ENCODE measurements around the gene IGF2.

Gene IGF2

DNA sequence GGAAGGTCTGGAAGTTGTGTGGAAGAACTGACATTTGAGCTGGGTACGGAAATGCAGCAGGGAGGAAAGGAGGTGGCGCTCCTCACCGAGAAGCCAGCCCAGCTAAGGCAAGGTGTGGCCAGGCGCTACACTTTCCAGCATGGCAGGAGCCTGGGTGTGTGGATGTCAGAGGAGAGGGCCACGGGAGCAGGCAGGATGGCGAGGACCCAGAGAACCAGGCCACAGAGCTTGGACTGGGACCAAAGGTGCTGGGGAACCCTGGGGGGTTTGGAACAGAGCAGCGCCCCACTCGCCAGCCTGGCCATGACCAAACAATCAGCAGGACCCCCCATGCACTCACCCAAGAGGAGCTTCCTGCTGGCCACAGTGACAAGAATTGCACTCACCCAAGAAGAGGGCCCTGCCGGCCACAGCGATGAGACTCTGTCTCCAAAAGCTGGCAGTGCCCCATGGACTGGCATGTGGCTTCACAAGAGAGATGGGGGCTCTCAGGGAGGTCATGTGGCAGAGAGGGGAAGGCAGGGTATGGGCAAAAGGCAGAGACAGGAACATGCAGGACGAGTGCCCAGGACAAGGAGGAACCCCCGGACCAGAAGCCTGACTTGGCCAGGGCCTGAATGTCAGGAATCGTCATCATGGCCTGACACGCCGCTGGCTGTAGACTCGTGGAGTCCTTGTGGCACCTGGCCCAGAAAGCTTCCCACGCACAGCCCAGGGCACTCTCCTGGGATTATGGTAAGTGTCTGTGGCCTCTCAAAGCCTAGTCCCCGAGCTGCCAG is 45.4 kb downstream of the IGF2 start:
- H3K9ac ChIP-seq (ENCODE audit: low read depth, low read length) = no peak overlapping the region
- H3K36me3 ChIP-seq (ENCODE audit: control insufficient read depth, insufficient read depth, low read length) = no peaks in the 10 kb centered on the region
- H3K4me1 ChIP-seq (ENCODE audit: control insufficient read depth, insufficient read depth, low read length) = peaks cover 14% of the 10 kb centered on the region
- H3K27me3 ChIP-seq (ENCODE audit: control insufficient read depth, insufficient read depth, low read length) = no peaks in the 10 kb centered on the region
- no peak overlapping the region for H3K4me3 ChIP-seq (ENCODE audit: low read depth, low read length)
- no peaks in the 10 kb centered on the region for H3K9me3 ChIP-seq (ENCODE audit: control insufficient read depth, insufficient read depth, low read length)
- no peak overlapping the region for H3K27ac ChIP-seq (ENCODE audit: low read depth, low read length)

DNA sequence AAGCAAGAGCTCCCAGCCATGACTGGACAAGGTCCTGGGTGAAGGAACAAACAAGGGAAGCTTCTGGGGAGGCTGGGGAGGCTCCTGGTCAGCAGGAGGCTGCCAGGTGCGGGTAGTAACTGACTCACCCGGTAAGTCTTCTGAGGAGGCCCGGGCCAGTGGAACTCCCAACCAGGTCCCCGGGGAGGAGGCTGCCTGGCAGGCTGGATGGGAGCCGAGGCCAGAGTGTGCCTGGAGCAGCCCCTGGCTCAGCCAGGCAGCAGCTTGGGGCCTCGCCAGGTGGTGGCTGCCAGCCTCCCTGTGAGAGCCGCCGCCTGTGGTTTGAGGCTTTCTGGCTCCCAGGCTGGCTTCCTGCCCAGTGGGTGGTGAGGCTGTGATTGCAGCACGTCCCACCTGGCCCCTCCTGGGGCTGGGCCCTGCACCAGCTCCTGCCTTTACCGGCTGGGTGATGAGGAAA is 46.2 kb downstream of the IGF2 start:
- H3K27ac ChIP-seq (ENCODE audit: low read depth, low read length) = no peak overlapping the region
- H3K4me3 ChIP-seq (ENCODE audit: low read depth, low read length) = no peak overlapping the region
- H3K4me1 ChIP-seq (ENCODE audit: control insufficient read depth, insufficient read depth, low read length) = peaks cover 12% of the 10 kb centered on the region
- no peaks in the 10 kb centered on the region for H3K36me3 ChIP-seq (ENCODE audit: control insufficient read depth, insufficient read depth, low read length)
- no peaks in the 10 kb centered on the region for H3K9me3 ChIP-seq (ENCODE audit: control insufficient read depth, insufficient read depth, low read length)
- no peaks in the 10 kb centered on the region for H3K27me3 ChIP-seq (ENCODE audit: control insufficient read depth, insufficient read depth, low read length)
- no peak overlapping the region for H3K9ac ChIP-seq (ENCODE audit: low read depth, low read length)

DNA sequence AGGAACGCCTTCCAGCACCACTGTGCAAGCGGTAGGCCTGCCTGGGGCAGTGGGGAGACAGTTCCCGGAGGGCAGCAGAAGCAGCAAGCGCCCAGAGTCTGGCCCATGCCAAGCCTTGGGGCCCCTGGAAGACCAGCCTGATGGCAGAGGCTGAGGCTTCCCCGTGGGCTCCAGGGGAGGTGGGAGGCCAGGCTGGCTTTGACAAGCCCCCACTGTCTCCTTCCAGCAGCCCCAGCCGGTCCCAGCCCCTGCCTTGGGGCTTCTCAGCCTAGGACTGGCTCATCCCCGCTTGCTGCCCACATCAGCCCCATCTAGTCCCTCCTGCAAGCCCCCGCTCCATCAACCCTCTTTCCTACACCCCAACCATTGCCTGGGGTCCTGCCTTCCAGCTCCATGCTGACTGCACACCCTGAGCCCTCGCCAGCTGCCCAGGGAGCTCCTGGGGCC is 46.7 kb downstream of the IGF2 start:
- Histone ChIP-seq H3K4me1 (ENCODE audit: control insufficient read depth, insufficient read depth, low read length) (peaks cover 8% of the 10 kb centered on the region), H3K27ac (ENCODE audit: low read depth, low read length) (no peak overlapping the region), H3K27me3 (ENCODE audit: control insufficient read depth, insufficient read depth, low read length) (no peaks in the 10 kb centered on the region), H3K9me3 (ENCODE audit: control insufficient read depth, insufficient read depth, low read length) (no peaks in the 10 kb centered on the region), H3K4me3 (ENCODE audit: low read depth, low read length) (no peak overlapping the region), H3K36me3 (ENCODE audit: control insufficient read depth, insufficient read depth, low read length) (no peaks in the 10 kb centered on the region), H3K9ac (ENCODE audit: low read depth, low read length) (no peak overlapping the region)

DNA sequence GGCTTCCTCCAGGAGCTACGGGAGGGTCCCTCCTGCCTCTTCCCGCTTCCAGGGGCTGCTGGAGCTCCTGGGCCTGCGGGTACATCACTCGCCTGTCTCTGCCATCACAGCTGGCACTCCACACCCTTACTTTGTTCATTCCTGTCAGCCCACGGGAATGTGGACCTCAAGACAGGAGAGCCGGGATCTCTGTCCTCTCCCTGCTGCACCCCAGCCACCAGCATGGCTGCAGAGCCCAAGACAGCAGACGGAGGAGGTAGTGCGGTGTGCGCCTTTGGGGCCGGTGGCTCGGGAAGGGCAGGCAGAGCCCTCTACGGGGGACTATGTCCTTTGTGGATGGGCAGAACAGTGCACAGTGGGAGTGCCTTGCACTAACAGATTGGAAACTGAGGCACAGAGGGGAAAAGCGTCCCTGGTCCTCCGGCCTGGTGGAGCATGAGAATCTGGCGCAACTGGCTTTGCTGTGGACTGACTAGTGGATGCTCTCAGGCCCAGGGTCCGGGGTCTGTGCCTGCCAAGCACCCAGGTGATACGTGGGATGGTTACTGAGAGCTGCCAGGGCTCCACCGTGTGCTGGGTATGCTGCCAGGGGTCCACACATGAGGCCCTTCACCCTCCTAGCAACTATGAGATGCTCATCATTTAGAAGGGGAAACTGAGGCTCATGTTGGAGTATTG is 47.3 kb downstream of the IGF2 start:
- H3K9ac ChIP-seq (ENCODE audit: low read depth, low read length) = no peak overlapping the region
- H3K27me3 ChIP-seq (ENCODE audit: control insufficient read depth, insufficient read depth, low read length) = no peaks in the 10 kb centered on the region
- H3K4me1 ChIP-seq (ENCODE audit: control insufficient read depth, insufficient read depth, low read length) = peaks cover 3% of the 10 kb centered on the region
- H3K9me3 ChIP-seq (ENCODE audit: control insufficient read depth, insufficient read depth, low read length) = no peaks in the 10 kb centered on the region
- no peak overlapping the region for H3K27ac ChIP-seq (ENCODE audit: low read depth, low read length)
- H3K36me3 ChIP-seq (ENCODE audit: control insufficient read depth, insufficient read depth, low read length) = no peaks in the 10 kb centered on the region
- H3K4me3 ChIP-seq (ENCODE audit: low read depth, low read length) = no peak overlapping the region

DNA sequence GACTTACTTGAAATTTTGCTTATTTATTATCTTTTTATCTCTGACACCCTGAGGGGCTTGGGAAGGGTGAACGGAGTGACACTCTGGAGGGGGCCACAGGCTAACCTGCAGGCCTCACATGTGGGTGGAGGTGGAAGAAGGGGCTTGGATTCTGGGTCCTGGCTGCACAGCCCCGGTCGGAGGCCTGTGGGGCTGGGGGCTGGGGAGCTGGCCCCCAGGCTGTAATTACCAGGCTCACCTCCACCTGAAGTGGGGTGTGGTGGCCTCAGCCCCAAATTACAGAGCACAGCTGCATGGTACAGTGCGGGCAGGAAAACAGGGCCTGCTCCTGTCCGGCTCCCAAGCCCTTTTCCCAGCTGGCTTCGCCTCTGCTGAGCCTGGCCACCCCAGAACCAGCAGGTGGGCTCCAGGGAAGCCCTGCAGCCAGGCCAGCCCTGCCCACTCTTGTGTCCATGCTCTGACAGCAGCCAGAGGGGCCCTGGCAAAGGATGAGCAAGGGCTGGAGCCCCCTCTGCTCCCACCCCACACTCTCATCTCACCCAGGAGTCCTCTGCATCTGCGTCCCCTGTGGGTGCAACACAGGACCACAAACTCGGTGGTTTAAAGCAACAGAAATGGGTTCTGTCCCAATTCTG is 48.0 kb downstream of the IGF2 start:
- no peaks in the 10 kb centered on the region for H3K4me1 ChIP-seq (ENCODE audit: control insufficient read depth, insufficient read depth, low read length)
- no peak overlapping the region for H3K27ac ChIP-seq (ENCODE audit: low read depth, low read length)
- no peak overlapping the region for H3K4me3 ChIP-seq (ENCODE audit: low read depth, low read length)
- H3K9ac ChIP-seq (ENCODE audit: low read depth, low read length) = no peak overlapping the region
- no peaks in the 10 kb centered on the region for H3K36me3 ChIP-seq (ENCODE audit: control insufficient read depth, insufficient read depth, low read length)
- H3K9me3 ChIP-seq (ENCODE audit: control insufficient read depth, insufficient read depth, low read length) = no peaks in the 10 kb centered on the region
- H3K27me3 ChIP-seq (ENCODE audit: control insufficient read depth, insufficient read depth, low read length) = no peaks in the 10 kb centered on the region

DNA sequence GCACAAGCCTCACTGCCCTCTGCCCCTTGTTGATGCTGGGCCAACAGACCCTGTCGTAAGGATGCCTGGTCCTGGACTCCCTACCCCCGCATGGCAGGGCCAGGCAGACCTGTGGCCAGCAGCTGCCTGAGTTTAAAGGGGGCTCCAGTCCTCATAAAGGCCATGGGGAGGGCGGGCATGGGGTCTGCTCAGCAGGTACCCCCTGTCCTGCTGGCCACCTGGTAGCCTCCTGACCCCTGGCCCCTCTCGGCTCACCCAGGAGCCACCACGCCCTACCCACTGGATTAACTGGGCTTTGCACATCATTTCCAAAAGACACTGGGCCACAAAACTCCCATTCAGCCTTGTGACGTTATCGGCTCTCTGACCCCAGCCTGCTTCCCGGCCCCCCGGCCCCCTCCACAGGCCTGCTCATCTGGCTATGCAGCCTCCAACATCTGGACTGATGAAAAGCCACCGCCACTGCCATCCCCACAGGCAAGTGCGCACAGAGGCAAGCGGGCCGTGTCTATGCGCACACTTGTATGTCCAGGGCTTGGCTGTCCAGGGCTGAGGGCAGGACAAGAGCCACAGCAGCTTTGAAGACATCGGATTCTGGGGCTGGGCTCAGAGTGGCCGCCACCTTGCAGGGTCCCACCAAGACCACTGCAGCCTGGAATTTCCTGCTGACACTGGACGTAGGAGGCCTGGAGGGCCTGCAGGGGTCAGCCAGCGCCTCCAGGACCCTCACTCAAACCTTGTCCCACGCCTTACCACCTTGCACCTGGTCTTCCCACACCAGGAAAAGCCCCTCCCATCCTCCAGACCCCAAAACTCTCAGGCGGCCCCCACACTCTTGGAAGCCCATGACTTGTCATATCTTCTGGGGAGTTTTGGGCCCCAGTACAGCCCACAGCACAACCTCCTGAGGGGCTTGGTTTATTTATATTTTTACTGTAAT is 48.7 kb downstream of the IGF2 start:
- no peaks in the 10 kb centered on the region for H3K4me1 ChIP-seq (ENCODE audit: control insufficient read depth, insufficient read depth, low read length)
- H3K9ac ChIP-seq (ENCODE audit: low read depth, low read length) = no peak overlapping the region
- no peak overlapping the region for H3K27ac ChIP-seq (ENCODE audit: low read depth, low read length)
- no peaks in the 10 kb centered on the region for H3K9me3 ChIP-seq (ENCODE audit: control insufficient read depth, insufficient read depth, low read length)
- no peak overlapping the region for H3K4me3 ChIP-seq (ENCODE audit: low read depth, low read length)
- no peaks in the 10 kb centered on the region for H3K36me3 ChIP-seq (ENCODE audit: control insufficient read depth, insufficient read depth, low read length)
- H3K27me3 ChIP-seq (ENCODE audit: control insufficient read depth, insufficient read depth, low read length) = no peaks in the 10 kb centered on the region

DNA sequence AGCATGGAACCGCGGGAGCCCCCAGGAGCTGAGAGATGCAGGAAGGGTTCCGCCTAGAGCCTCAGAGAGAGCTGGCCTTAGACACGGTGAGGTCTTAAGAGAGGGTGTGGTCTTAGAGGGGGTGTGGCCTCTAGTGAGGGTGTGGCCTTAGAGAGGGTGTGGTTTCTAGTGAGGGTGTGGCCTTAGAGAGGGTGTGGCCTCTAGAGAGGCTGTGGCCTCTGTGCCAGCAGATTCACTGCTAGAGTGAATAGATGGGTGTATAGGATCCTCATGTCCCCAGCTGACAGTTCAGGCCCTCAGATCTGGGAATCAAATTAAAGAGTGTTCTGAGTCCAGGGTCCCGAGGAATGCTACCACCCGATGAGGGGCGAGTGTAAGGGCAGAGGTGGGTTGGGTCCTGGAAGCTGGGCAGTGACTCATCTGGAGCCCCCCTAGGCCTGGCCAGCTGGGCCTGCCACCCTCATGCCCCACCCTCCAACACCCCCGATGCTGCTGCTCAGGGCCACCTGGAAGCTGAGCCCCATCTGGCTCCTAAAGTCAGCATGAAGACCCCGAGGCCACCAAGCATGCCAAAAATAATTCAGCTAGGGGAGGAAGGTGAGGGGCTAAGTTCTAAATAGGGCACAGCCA is 49.5 kb downstream of the IGF2 start:
- Histone ChIP-seq H3K9ac (ENCODE audit: low read depth, low read length) (no peak overlapping the region), H3K27me3 (ENCODE audit: control insufficient read depth, insufficient read depth, low read length) (no peaks in the 10 kb centered on the region), H3K27ac (ENCODE audit: low read depth, low read length) (no peak overlapping the region), H3K4me3 (ENCODE audit: low read depth, low read length) (no peak overlapping the region), H3K36me3 (ENCODE audit: control insufficient read depth, insufficient read depth, low read length) (no peaks in the 10 kb centered on the region), H3K9me3 (ENCODE audit: control insufficient read depth, insufficient read depth, low read length) (no peaks in the 10 kb centered on the region), H3K4me1 (ENCODE audit: control insufficient read depth, insufficient read depth, low read length) (no peaks in the 10 kb centered on the region)

DNA sequence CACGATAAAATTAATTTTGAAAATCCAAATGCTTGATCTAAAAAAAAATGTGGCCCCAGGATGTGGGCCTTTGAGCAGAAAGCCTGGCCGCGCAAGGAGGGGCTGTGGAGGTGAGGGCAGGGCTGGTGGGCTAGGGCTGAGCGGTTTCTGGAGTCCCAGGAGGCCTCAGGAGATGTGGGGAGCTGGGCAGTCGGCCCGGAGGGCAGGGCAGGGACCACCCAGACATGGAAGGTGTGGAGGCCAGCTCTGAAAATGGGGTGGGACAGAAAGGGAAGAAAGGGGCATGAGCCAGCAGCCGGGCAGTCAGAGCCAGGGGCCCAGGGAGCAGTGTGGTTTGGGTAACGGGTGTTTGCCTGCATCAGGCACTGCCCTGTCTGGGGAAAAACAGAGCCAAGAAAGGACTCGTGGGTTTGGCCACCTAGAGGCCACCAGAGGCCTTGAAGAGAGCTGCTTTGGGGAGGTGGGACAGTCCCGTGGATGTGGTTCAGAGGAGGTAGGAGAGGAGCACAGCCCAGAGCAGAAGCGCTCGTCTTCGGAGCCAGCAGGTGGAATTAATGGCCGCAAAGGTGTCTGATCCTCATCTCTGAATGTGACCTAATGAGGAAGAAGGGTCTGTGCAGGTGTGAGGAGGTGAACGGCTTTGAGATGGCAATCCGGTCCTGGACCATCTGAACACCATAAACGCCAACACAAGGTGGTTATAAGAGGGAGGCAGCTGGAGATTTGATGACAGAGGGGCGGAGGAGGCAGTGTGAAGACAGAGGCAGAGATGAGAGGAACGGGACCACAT is 50.2 kb downstream of the IGF2 start:
- Histone ChIP-seq H3K4me3 (ENCODE audit: low read depth, low read length) (no peak overlapping the region), H3K27ac (ENCODE audit: low read depth, low read length) (no peak overlapping the region), H3K9me3 (ENCODE audit: control insufficient read depth, insufficient read depth, low read length) (no peaks in the 10 kb centered on the region), H3K4me1 (ENCODE audit: control insufficient read depth, insufficient read depth, low read length) (no peaks in the 10 kb centered on the region), H3K27me3 (ENCODE audit: control insufficient read depth, insufficient read depth, low read length) (no peaks in the 10 kb centered on the region), H3K36me3 (ENCODE audit: control insufficient read depth, insufficient read depth, low read length) (no peaks in the 10 kb centered on the region), H3K9ac (ENCODE audit: low read depth, low read length) (no peak overlapping the region)

DNA sequence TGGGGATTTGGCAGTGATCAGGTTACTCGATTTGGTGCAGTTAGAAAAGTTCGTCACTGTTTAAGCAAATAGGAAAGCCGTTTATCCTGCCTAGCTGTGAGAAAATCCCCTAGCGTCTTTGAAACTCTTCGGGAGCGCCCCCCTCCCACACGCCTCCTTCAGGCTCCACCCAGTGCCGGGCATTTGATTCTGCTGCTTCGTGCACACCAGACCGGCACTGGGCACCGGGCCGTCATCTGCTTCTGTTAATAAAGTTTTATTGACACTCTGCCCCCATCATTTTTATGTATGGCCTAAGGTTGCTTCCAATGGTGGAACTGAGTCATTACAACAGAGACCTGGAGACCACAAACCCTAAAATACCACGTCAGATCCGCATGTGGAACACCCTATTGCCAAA is 50.9 kb downstream of the IGF2 start:
- Histone ChIP-seq H3K27ac (ENCODE audit: low read depth, low read length) (no peak overlapping the region), H3K27me3 (ENCODE audit: control insufficient read depth, insufficient read depth, low read length) (no peaks in the 10 kb centered on the region), H3K36me3 (ENCODE audit: control insufficient read depth, insufficient read depth, low read length) (no peaks in the 10 kb centered on the region), H3K4me1 (ENCODE audit: control insufficient read depth, insufficient read depth, low read length) (no peaks in the 10 kb centered on the region), H3K4me3 (ENCODE audit: low read depth, low read length) (no peak overlapping the region), H3K9ac (ENCODE audit: low read depth, low read length) (no peak overlapping the region), H3K9me3 (ENCODE audit: control insufficient read depth, insufficient read depth, low read length) (no peaks in the 10 kb centered on the region)
